Prostate gland (tissue), 2 donors: ENCODE measurements around the gene SLC25A10. TPM values are rescaled to one million over a fixed set of nuclear protein-coding genes. Genes with fewer than 3 reads are reported as not detected.

ENCODE experiments used
- DNase-seq: peaks from one replicate; pipeline ENCODE4 v3.0.0-alpha.2; 2019; ENCODE audit warnings: low spot score
- H3K27ac ChIP-seq, 2 donors: fragments of 200-600 bp; sonication (generic); 2 replicates each; pipeline ENCODE4 v1.5.1; 2017 to 2019
- H3K27me3 ChIP-seq: fragments of 200-600 bp; sonication (generic); replicated peaks from 2 replicates; pipeline ENCODE4 v1.5.1; 2019; ENCODE audit not compliant: insufficient read depth
- H3K36me3 ChIP-seq, 2 donors: fragments of 200-600 bp; sonication (generic); 1 replicate in 1 of 2; 2 replicates in 1 of 2; pipeline versions ENCODE4 v1.5.1 to v1.8.1; 2017 to 2019
- H3K4me1 ChIP-seq: fragments of 200-600 bp; sonication (generic); replicated peaks from 2 replicates; pipeline ENCODE4 v1.5.1; 2019
- H3K4me3 ChIP-seq, 2 donors: fragments of 200-600 bp; sonication (generic); 2 replicates each; pipeline ENCODE4 v1.5.1; 2017 to 2019
- H3K9me3 ChIP-seq: fragments of 200-600 bp; sonication (generic); 2 replicates; pipeline ENCODE4 v1.5.1; 2017
- CTCF ChIP-seq, 4 experiments: fragments of 200-600 bp in 2 of 4; fragments of 450-650 bp in 2 of 4; sonication (generic) in 2 of 4; IDR thresholded peaks; 1 replicate in 3 of 4; 2 replicates in 1 of 4; pipeline ENCODE4 v1.5.1; 2016 to 2019; ENCODE audit warnings: antibody characterized with exemption in 4 of 4, mild to moderate bottlenecking in 2 of 4, moderate library complexity in 2 of 4
- POLR2A ChIP-seq: fragments of 450-650 bp; IDR thresholded peaks from one replicate; pipeline ENCODE4 v1.6.1; 2016; ENCODE audit warnings: antibody characterized with exemption, mild to moderate bottlenecking
- POLR2AphosphoS5 ChIP-seq: sonication (generic); formaldehyde crosslinking; IDR thresholded peaks from one replicate; pipeline ENCODE4 v1.6.1; 2017; ENCODE audit warnings: antibody characterized with exemption
- WGBS: methylation state at CpG from one replicate; pipeline ENCODE4 v1.1.5; 2018; 5-methylcytosine and 5-hydroxymethylcytosine counted together
- intact Hi-C: fragments of 100-400 bp; cut with DNase I; formaldehyde crosslinking; loops from one replicate; pipeline ENCODE4 v1.14.2; 2022
- microRNA-seq: library from miRNA; unstranded; fragments of <30 nt; microRNA quantifications from one replicate; pipeline ENCODE4, GENCODE V29; 2016
- small RNA-seq, 2 donors: library from RNA; depleted of rRNA; stranded (forward); fragments of <200 nt; gene quantifications; one replicate each; pipeline ENCODE3, GENCODE V24; 2016
- total RNA-seq, 2 donors: library from RNA; depleted of rRNA; stranded (reverse); fragments of >200 nt; gene quantifications; one replicate each; pipeline ENCODE4 v1.1.0, GENCODE V29; 2016

Gene SLC25A10
- total RNA-seq, 2 donors from 2014 or later, result 39.1 to 39.4 TPM

- Histone ChIP-seq H3K27ac (no peak overlapping the region), H3K27me3 (no peaks in the 10 kb centered on the region), H3K36me3 (no peaks in the 10 kb centered on the region), H3K4me1 (no peaks in the 10 kb centered on the region), H3K4me3 (no peak overlapping the region), H3K9me3 (no peaks in the 10 kb centered on the region)
- 35% methylated on average over 28 of the region's 28 CpGs for WGBS
- no peak for DNase-seq
- TF ChIP-seq POLR2A (no peak), CTCF (IDR thresholded peaks at IDR 0.05) (no peak), POLR2AphosphoS5 (no peak)
- intact Hi-C loops, result no loop called here
Observed at GRCh38 chr17:81740395-81740961, 28.4 kb downstream of the SLC25A10 start.

- 43% methylated on average over 21 of the region's 22 CpGs for WGBS
- Histone ChIP-seq H3K4me1 (no peaks in the 10 kb centered on the region), H3K27ac (no peak overlapping the region), H3K27me3 (no peaks in the 10 kb centered on the region), H3K36me3 (no peaks in the 10 kb centered on the region), H3K4me3 (no peak overlapping the region), H3K9me3 (no peaks in the 10 kb centered on the region)
- no peak for DNase-seq
- intact Hi-C loops, result no loop called here
- no peak for TF ChIP-seq POLR2A
- no peak for TF ChIP-seq POLR2AphosphoS5
- TF ChIP-seq CTCF (IDR thresholded peaks at IDR 0.05), result no peak
Observed at GRCh38 chr17:81741049-81741593, 29.0 kb downstream of the SLC25A10 start.

GRCh38 chr17:81741594-81742452, 29.7 kb downstream of the SLC25A10 start:
- Histone ChIP-seq H3K27ac (no peak overlapping the region), H3K4me3 (no peak overlapping the region), H3K36me3 (no peaks in the 10 kb centered on the region), H3K27me3 (no peaks in the 10 kb centered on the region), H3K4me1 (no peaks in the 10 kb centered on the region), H3K9me3 (no peaks in the 10 kb centered on the region)
- intact Hi-C loops, result no loop called here
- WGBS, result 53% methylated on average over 17 of the region's 26 CpGs
- DNase-seq, result no peak
- TF ChIP-seq POLR2AphosphoS5, result no peak
- TF ChIP-seq CTCF (IDR thresholded peaks at IDR 0.05), result no peak
- TF ChIP-seq POLR2A, result no peak

Small RNA genes lying within 50 kb of the gene (microRNA-seq; reads per million reads assigned to microRNA genes)
- gene MIR6786, result 0.59 reads per million

Small RNA genes lying within 50 kb of the gene (small RNA-seq; reads per million reads assigned to genes)
- gene MIR6786, result 0 reads per million in 2 donors

Other genes with a start within 250 kb of the SLC25A10 start
- gene ACTG1, start 199.5 kb upstream of the SLC25A10 start, total RNA-seq, result 1,000 to 10,000 TPM; 2,438 to 3,181 TPM
- gene FSCN2, start 183.9 kb upstream of the SLC25A10 start, total RNA-seq, result 1 to 10 TPM; 3.1 to 5.6 TPM
- 10 to 100 TPM; 27.8 to 44.4 TPM for gene FAAP100, start 159.9 kb upstream of the SLC25A10 start, total RNA-seq
- gene NPLOC4, start 75.2 kb upstream of the SLC25A10 start, total RNA-seq, result 10 to 100 TPM; 40.1 to 84.8 TPM
- gene TSPAN10, start 75.1 kb upstream of the SLC25A10 start, total RNA-seq, result 1 to 10 TPM; 2.5 to 2.9 TPM
- not detected for gene PDE6G, start 55.7 kb upstream of the SLC25A10 start, total RNA-seq
- 10 to 100 TPM; 52.5 to 59.2 TPM for gene OXLD1, start 45.7 kb upstream of the SLC25A10 start, total RNA-seq
- 10 to 100 TPM; 18.5 to 27.7 TPM for gene CCDC137, start 45.5 kb upstream of the SLC25A10 start, total RNA-seq
- 10 to 100 TPM; 27.9 to 49.5 TPM for gene ARL16, start 28.5 kb upstream of the SLC25A10 start, total RNA-seq
- gene HGS, start 28.3 kb upstream of the SLC25A10 start, total RNA-seq, result 100 to 1,000 TPM; 102 to 167 TPM
- 10 to 100 TPM; 53.4 to 63.5 TPM for gene MRPL12, start 8.9 kb upstream of the SLC25A10 start, total RNA-seq
- gene GCGR, start 91.9 kb downstream of the SLC25A10 start, total RNA-seq, result under 1 TPM in 1 of 2 donors, not detected in 1; 0.97 TPM
- 100 to 1,000 TPM in 1 of 2 donors, 10 to 100 TPM in 1; 83.6 to 150 TPM for gene MCRIP1, start 121.0 kb downstream of the SLC25A10 start, total RNA-seq
- gene PPP1R27, start 122.8 kb downstream of the SLC25A10 start, total RNA-seq, result 1 to 10 TPM in 1 of 2 donors, not detected in 1; 1.6 TPM
- 1,000 to 10,000 TPM in 1 of 2 donors, 100 to 1,000 TPM in 1; 509 to 2,101 TPM for gene P4HB, start 148.3 kb downstream of the SLC25A10 start, total RNA-seq
- gene ARHGDIA, start 159.1 kb downstream of the SLC25A10 start, total RNA-seq, result 100 to 1,000 TPM; 193 to 274 TPM
- gene ALYREF, start 179.3 kb downstream of the SLC25A10 start, total RNA-seq, result 100 to 1,000 TPM in 1 of 2 donors, 10 to 100 TPM in 1; 83.9 to 108 TPM
- gene ANAPC11, start 179.4 kb downstream of the SLC25A10 start, total RNA-seq, result 100 to 1,000 TPM; 128 to 278 TPM
- gene NPB, start 190.0 kb downstream of the SLC25A10 start, total RNA-seq, result 10 to 100 TPM in 1 of 2 donors, 1 to 10 TPM in 1; 9.8 to 10.9 TPM
- gene PCYT2, start 199.1 kb downstream of the SLC25A10 start, total RNA-seq, result 10 to 100 TPM; 51.4 to 69.2 TPM
- 10 to 100 TPM; 22.4 to 39.9 TPM for gene SIRT7, start 205.9 kb downstream of the SLC25A10 start, total RNA-seq
- 10 to 100 TPM; 11.3 to 27.7 TPM for gene MAFG, start 215.5 kb downstream of the SLC25A10 start, total RNA-seq
- 10 to 100 TPM; 35.0 to 91.2 TPM for gene PYCR1, start 225.0 kb downstream of the SLC25A10 start, total RNA-seq
- gene MYADML2, start 234.9 kb downstream of the SLC25A10 start, total RNA-seq, result under 1 TPM in 1 of 2 donors, not detected in 1; 0.14 TPM
- 1 to 10 TPM in 1 of 2 donors, under 1 TPM in 1; 0.50 to 8.3 TPM for gene NOTUM, start 248.9 kb downstream of the SLC25A10 start, total RNA-seq